Tibial nerve (tissue), 4 donors: ENCODE measurements around the gene EML5. TPM values are rescaled to one million over a fixed set of nuclear protein-coding genes. Genes with fewer than 3 reads are reported as not detected.
A peak's percentile ranks its signal among the peaks of the same experiment; 100 is the strongest.

Source experiments
- DNase-seq, 2 donors: peaks; one replicate each; pipeline ENCODE4 v3.0.0-alpha.2; 2019; ENCODE audit warnings: low spot score in 2 of 2
- H3K27ac ChIP-seq, 4 donors: fragments of 200-600 bp; sonication (generic) in 3 of 4; one replicate each; pipeline ENCODE4 v1.5.1; 2017 to 2019; ENCODE audit warnings: mild to moderate bottlenecking in 1 of 4
- H3K27me3 ChIP-seq, 2 donors: fragments of 200-600 bp; sonication (generic) in 1 of 2; one replicate each; pipeline versions ENCODE4 v1.5.1 to v1.6.0; 2017 to 2019
- H3K36me3 ChIP-seq, 3 donors: fragments of 200-600 bp; sonication (generic); one replicate each; pipeline ENCODE4 v1.5.1; 2018 to 2019
- H3K4me1 ChIP-seq, 4 donors: fragments of 200-600 bp; sonication (generic) in 3 of 4; one replicate each; pipeline ENCODE4 v1.5.1; 2017 to 2019
- H3K4me3 ChIP-seq, 4 donors: fragments of 200-600 bp; sonication (generic) in 3 of 4; one replicate each; pipeline ENCODE4 v1.5.1; 2017 to 2019; ENCODE audit warnings: mild to moderate bottlenecking in 1 of 4, moderate library complexity in 1 of 4
- H3K9me3 ChIP-seq, 4 donors: fragments of 200-600 bp; sonication (generic) in 3 of 4; one replicate each; pipeline ENCODE4 v1.5.1; 2017 to 2019
- EP300 ChIP-seq, 2 donors: sonication (generic); formaldehyde crosslinking; IDR thresholded peaks; one replicate each; pipeline ENCODE4 v1.6.1; 2017; ENCODE audit warnings: antibody characterized with exemption in 2 of 2, mild to moderate bottlenecking in 1 of 2
- POLR2A ChIP-seq, 2 donors: fragments of 450-650 bp; IDR thresholded peaks; one replicate each; pipeline ENCODE4 v1.6.1; 2017; ENCODE audit warnings: antibody characterized with exemption in 2 of 2, mild to moderate bottlenecking in 2 of 2, moderate library complexity in 2 of 2
- WGBS, 2 donors: methylation state at CpG; one replicate each; pipeline ENCODE4 v1.1.5; 2018; 5-methylcytosine and 5-hydroxymethylcytosine counted together
- total RNA-seq, 4 donors: library from RNA; depleted of rRNA; stranded (reverse); fragments of >200 nt; gene quantifications; one replicate each; pipeline ENCODE4 v1.1.0, GENCODE V29; 2016
- TF ChIP-seq, protein P1 (sequence below), 5 experiments: fragments of 200-600 bp in 3 of 5; fragments of 450-650 bp in 2 of 5; sonication (generic) in 3 of 5; IDR thresholded peaks; one replicate each; pipeline ENCODE4 v1.5.1; 2016 to 2019; ENCODE audit warnings: antibody characterized with exemption in 5 of 5, mild to moderate bottlenecking in 3 of 5, moderate library complexity in 2 of 5

Gene EML5
- total RNA-seq, 4 donors from 2014 or later = 0.59 to 0.87 (median 0.72) TPM

DNA sequence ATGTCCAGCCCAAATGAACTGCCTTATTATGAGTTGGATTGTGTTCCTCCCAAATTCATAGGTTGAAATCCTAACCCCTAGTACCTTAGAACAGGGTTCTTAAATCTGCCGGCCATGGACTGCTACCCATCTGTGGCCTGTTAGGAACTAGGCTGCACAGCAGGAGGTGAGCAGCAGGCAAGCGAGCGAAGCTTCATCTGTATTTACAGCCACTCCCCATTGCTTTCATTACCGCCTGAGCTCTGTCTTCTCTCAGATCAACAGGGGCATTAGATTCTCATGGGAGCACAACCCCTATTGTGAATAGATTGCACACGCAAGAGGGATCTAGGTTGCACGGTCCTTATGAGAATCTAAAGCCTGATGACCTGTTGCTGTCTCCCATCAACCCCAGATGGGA, 9.8 kb upstream of the EML5 start:
- no peak overlapping the region for H3K4me3 ChIP-seq
- WGBS, 2 donors = 70 to 81% methylated on average over 6 of the region's 6 CpGs
- no peaks in the 10 kb centered on the region for H3K27me3 ChIP-seq
- peaks cover 0 to 5% (median 0%) of the 10 kb centered on the region in 4 donors for H3K9me3 ChIP-seq
- TF ChIP-seq POLR2A (IDR thresholded peaks at IDR 0.05) = no peak
- TF ChIP-seq, protein P1, sequence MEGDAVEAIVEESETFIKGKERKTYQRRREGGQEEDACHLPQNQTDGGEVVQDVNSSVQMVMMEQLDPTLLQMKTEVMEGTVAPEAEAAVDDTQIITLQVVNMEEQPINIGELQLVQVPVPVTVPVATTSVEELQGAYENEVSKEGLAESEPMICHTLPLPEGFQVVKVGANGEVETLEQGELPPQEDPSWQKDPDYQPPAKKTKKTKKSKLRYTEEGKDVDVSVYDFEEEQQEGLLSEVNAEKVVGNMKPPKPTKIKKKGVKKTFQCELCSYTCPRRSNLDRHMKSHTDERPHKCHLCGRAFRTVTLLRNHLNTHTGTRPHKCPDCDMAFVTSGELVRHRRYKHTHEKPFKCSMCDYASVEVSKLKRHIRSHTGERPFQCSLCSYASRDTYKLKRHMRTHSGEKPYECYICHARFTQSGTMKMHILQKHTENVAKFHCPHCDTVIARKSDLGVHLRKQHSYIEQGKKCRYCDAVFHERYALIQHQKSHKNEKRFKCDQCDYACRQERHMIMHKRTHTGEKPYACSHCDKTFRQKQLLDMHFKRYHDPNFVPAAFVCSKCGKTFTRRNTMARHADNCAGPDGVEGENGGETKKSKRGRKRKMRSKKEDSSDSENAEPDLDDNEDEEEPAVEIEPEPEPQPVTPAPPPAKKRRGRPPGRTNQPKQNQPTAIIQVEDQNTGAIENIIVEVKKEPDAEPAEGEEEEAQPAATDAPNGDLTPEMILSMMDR (IDR thresholded peaks at IDR 0.05) = no peak
- TF ChIP-seq EP300 (IDR thresholded peaks at IDR 0.05) = no peak
- no peak overlapping the region for H3K27ac ChIP-seq
- H3K36me3 ChIP-seq = no peaks in the 10 kb centered on the region
- no peak for DNase-seq
- H3K4me1 ChIP-seq = no peaks in the 10 kb centered on the region

DNA sequence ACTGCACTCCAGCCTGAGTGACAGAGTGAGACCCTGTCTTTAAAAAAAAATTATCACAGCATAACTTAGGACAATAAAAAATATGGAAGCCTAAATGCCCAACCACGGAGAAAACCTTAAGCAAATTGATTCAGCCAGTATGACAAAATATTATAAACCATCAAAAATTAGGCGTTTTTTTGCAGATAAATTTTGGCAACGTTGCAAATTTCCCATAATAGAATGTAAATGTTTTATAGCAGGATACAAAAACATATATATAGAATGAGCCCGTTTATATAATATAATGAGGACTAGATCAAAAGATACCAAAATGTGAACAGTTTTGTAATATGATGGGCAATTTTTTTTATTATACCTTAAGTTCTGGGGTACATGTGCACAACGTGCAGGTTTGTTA, 6.8 kb upstream of the EML5 start:
- TF ChIP-seq POLR2A (IDR thresholded peaks at IDR 0.05) (no peak), EP300 (IDR thresholded peaks at IDR 0.05) (no peak)
- TF ChIP-seq, protein P1 (IDR thresholded peaks at IDR 0.05) = no peak
- Histone ChIP-seq H3K27ac (no peak overlapping the region), H3K4me3 (no peak overlapping the region), H3K9me3 (peaks cover 0 to 2% (median 0%) of the 10 kb centered on the region in 4 donors), H3K4me1 (no peaks in the 10 kb centered on the region), H3K36me3 (no peaks in the 10 kb centered on the region), H3K27me3 (no peaks in the 10 kb centered on the region)
- 77 to 82% methylated on average over 5 of the region's 5 CpGs for WGBS, 2 donors
- no peak for DNase-seq

DNA sequence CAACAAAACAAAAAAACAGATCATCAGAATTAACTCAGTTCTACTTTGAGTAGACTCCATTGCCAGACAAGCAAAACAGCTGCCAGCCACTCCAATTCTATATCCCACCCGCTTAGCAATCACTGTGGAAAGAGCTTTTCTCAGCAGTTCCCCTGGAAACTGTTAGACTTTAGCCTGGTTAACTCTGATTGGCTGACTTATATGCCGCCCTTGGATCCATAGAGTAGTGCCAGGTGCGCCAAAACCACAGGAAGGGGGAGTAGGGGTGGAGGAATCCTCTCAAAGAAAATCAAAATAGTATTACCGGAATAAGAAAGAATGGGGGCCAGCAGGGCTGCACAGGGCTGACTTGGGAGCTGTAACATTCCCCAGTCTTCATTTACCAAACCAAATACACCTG, 5.4 kb upstream of the EML5 start:
- 49 to 65% methylated on average over 4 of the region's 4 CpGs for WGBS, 2 donors
- TF ChIP-seq POLR2A (IDR thresholded peaks at IDR 0.05) = no peak
- DNase-seq = no peak

DNA sequence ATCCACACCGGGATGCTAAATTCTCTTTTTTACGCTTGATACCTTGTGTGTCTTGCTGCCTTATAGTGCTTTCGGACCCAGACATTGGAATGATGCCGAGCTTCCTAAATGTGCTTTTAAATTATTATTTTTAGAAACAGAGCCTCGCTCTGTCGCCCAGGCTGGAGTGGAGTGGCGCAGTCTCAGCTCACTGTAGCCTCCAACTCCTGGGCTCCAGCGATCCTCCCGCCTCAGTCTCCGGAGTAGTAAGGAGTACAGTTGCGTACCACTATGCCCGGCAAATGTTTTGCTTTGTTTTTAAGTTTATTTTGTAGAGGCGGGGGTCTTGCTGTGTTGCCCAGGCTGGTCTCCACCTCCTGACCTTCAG, 489 bp upstream of the EML5 start:
- Histone ChIP-seq H3K9me3 (no peaks in the 10 kb centered on the region), H3K27me3 (no peaks in the 10 kb centered on the region), H3K4me3 (peak overlapping the region; percentile 49 to 76 (median 60)), H3K27ac (peak overlapping the region in 2 of 4 donors; percentile 61 to 72), H3K36me3 (no peaks in the 10 kb centered on the region), H3K4me1 (peaks cover 0 to 21% (median 3%) of the 10 kb centered on the region in 4 donors)
- TF ChIP-seq EP300 (IDR thresholded peaks at IDR 0.05) (no peak), POLR2A (IDR thresholded peaks at IDR 0.05) (no peak)
- TF ChIP-seq, protein P1 (IDR thresholded peaks at IDR 0.05) = no peak
- DNase-seq = no peak
- 65 to 68% methylated on average over 13 of the region's 13 CpGs for WGBS, 2 donors

More for the DNA sequence above, 5.4 kb upstream of the EML5 start:
- H3K4me3 ChIP-seq = no peak overlapping the region
- H3K9me3 ChIP-seq = peaks cover 0 to 2% (median 0%) of the 10 kb centered on the region in 4 donors
- H3K4me1 ChIP-seq = peaks cover 0 to 4% (median 0%) of the 10 kb centered on the region in 4 donors
- H3K27ac ChIP-seq = no peak overlapping the region
- no peaks in the 10 kb centered on the region for H3K36me3 ChIP-seq
- no peaks in the 10 kb centered on the region for H3K27me3 ChIP-seq

DNA sequence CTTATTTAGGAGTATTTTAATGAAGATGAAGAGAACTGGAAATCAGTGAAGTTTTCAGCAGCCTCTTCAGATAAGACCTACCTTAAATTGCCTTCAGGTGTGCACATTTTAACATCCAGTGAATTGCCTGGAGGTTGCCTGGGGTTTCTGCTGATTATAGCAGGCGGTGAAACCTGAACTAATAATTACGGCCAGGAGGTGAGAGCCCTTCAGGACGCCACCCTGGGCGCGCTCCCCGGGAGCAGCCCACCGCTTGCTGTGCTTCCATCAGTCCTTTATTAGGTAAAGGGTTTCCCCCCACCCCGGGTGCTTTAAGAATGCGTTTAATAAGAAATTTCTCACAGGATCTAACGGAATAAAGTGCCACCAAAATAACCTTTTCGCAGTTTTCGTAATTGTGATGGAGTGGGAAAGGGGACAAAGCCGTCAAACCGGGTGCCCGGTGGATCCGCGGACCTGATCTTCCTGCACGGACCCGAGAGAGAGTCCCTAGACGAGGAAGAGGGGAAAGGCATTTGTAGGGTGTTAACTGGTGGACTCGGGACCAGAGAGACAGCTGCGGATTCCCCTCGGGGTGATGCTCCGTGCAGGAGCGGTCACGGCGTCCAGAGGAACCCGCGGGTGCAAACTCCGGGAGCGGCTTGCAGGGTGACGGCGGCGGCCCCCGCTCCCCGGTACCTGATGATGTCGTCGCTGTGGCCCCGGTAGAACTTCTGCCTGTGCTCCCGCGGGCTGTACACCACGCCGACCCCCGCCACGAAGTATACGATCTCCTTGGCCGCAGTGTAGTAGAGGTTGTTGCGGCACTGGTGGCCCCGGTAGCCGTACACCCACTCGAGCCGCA, 902 bp downstream of the EML5 start:
- peaks cover 0 to 21% (median 3%) of the 10 kb centered on the region in 4 donors for H3K4me1 ChIP-seq
- H3K36me3 ChIP-seq = no peaks in the 10 kb centered on the region
- H3K27me3 ChIP-seq = no peaks in the 10 kb centered on the region
- DNase-seq = no peak
- no peak for TF ChIP-seq EP300 (IDR thresholded peaks at IDR 0.05)
- no peak for TF ChIP-seq POLR2A (IDR thresholded peaks at IDR 0.05)
- TF ChIP-seq, protein P1 (IDR thresholded peaks at IDR 0.05) = no peak
- H3K27ac ChIP-seq = peak overlapping the region in 3 of 4 donors; percentile 24 to 72 (median 61)
- H3K9me3 ChIP-seq = no peaks in the 10 kb centered on the region
- WGBS, 2 donors = 3 to 5% methylated on average over 24 to 49 of the region's 52 CpGs
- peak overlapping the region; percentile 49 to 76 (median 60) for H3K4me3 ChIP-seq
